Kasumi-1 (cell line): ENCODE results near the gene RREB1.

ENCODE experiments used
- DNase-seq, 2 experiments: peaks; one replicate each; lab custom pipeline; 2025; lab: John Stamatoyannopoulos, UW

Gene RREB1

DNA sequence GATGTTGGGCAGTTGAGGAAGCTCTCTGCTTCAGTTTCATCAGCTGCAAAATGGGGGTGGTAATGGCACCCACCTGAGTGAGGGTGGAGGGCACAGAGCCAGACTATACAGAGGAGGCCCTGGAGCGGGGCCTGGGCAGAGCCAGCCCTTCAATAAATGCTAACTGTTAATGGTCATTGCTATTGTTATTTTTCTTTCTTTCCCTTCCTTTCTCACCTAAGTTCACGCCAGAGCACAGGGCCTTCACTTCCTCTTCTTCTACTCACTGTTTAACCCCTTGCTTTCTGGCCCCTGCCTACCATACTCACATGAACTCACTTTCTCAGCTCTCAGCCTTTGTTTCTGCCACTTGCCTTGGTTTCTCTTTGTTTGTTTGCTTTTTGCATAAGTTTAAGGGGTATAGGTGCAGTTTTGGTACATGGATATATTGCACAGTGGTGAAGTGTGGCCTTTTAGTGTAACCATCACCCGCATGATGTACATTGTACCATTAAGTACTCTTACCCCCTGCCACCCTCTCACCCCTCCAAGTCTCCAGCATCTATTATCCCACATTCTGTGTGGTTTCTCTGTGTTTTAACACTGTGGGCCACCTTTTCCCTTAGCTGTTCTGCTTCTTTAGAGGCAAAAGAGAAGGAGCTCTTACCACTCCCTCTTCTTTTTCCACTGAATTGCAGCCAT, 7.5 kb upstream of the RREB1 start:
- DNase-seq, result peak; percentile 60 to 72

DNA sequence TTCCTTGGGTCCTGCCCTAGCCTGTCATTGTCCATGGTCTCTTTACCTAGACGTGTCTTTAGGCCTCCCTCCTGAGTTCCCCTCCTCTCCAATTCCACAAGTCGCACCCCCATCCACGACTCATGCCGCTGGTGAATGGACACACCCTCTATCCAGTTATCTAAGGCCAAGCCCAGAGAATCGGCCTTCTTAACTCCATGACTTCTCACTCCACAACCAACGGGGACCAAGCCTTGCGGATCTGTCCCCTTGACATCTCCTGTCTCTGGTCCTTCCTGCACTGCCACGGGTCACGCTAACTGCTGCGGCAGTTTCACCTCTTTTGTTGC, 7.0 kb upstream of the RREB1 start:
- no peak for DNase-seq

DNA sequence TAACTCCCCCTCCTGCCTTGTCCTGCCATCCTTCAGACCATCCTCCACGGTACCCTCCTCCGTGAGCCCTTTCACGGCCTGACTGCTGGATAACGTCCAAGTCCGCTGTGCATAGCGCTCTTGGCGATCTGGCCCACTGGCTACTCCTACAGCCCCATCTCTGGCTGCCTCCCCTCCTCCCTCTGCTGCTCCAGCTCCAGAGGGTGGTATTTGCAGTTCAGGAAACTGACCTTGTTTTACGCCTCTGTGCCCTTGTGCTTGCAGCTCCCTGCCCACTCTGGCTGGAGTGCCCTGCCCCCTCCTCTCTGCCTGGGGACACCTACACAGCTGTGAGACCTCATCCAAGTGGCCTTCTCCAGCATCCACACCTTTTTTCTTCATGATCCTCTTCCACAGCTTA, 6.5 kb upstream of the RREB1 start:
- no peak for DNase-seq

DNA sequence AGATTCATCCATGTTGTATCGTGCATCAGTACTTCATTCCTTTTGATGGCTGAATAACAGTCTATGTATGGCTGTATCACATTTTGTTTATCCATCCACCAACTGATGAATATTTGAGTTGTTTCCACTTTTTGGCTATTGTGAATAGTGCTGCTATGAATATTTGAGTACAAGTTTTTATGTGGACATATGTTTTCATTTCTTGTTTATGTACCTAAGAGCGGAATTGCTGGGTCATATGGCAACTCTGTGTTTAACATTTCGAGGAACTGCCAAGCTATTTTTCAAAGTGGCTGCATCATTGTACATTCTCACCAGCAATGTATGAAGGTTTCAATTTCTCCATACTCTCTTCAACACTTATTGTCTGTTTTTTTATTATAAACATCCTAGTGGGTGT, 3.0 kb upstream of the RREB1 start:
- no peak for DNase-seq

DNA sequence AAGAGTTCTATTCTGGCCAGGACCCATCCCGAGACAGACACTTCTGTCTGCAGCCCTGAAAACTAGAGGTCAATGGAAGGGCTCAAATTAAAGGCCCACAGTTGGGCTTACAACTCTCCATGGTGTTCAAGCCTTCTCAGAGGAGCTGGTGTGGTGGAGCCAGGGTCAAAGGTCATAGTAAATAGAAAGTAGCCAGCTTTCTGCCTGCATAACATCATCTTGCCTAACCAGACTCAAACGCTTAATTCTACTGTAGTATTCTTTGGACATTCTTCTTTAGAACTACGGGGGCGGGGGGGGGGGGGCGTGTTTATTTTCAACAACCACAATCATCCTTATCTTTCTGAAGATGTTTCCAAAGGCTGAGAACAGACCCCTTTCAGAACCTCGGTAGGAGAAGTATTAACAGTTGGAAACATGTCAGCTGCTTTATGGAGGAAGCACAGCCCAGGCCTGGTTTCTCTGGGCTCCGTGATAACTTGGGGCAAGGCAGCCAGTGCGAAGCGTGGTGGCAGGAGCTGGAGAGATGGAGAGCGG, 1.5 kb upstream of the RREB1 start:
- no peak for DNase-seq

DNA sequence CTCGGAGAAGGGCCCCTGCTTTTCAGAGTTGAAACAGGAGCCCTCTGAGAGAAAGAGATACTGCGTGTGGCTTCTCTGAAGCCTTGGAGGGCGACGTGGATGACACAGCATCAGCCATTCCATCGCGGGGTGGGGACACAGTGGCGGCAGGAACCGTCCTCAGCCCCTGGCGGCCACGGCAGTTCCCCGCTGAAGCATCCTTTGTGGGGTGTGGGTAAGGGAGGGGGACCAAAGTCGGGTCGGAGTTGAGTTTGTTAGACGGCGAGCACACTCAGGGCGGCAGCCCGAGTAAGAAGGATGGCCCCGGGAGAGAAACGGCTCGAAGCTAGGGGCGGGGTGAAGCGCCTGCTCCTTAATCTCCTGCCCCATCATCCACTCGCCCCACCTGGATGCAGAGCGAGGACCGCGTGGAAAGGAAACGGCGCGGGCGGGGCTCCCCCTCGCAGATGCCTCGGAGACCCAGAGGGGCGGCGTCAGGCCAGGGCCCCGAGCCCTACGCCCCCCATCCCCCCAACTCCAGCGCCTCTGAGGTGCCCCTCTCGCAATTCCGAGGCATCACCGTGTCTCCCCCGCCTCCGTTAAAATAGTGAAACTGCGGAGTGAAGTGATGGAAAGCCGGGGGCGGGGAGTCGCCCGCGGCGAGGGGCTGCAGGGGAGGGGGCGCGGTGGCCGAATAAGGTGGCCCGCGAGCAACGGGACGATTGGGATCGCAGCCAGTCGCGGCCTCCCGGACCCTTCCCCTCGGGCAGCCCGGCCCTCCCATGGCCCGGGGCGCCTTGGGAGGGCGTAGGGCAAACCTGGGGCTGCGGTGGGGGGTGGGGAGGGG, 796 bp upstream of the RREB1 start:
- peak; percentile 38 to 56 for DNase-seq

DNA sequence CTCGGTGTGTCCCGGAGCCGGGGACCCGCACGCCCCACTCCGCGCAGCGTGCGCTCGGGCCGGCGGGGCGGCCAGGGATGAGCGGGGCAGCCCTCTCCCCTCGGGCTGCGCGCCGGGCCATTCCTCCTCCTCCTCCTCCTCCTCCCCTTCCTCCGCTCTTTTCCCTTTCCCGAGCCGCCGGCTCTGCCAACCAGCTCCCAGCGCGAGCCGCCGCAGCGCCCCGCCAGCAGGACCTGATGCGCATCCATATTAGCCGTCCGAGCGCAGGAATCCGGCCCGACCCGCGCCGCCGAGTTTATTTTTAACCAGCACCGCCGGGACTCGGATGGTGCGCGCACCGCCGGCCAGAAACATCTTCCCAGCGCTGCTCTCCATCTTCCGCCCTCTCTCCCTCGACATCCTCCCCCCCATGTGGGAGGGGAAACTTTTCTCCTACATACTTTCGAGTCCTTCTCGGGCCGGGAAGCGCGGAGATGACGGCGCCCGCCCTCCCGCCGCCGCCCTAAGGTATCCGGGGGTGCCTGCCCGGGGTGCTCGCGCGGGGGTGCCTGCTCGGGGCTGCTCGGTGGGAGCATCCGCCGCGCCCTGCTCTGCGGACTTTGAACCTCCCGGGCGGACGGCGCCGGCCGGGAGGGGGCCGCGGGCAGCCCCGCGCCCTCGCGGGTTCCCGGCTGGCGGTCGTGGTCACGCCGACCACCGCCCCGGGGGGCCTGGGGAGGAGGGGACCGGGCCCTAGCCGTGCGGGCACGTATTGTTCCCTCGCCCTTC, 619 bp downstream of the RREB1 start:
- DNase-seq, result no peak

DNA sequence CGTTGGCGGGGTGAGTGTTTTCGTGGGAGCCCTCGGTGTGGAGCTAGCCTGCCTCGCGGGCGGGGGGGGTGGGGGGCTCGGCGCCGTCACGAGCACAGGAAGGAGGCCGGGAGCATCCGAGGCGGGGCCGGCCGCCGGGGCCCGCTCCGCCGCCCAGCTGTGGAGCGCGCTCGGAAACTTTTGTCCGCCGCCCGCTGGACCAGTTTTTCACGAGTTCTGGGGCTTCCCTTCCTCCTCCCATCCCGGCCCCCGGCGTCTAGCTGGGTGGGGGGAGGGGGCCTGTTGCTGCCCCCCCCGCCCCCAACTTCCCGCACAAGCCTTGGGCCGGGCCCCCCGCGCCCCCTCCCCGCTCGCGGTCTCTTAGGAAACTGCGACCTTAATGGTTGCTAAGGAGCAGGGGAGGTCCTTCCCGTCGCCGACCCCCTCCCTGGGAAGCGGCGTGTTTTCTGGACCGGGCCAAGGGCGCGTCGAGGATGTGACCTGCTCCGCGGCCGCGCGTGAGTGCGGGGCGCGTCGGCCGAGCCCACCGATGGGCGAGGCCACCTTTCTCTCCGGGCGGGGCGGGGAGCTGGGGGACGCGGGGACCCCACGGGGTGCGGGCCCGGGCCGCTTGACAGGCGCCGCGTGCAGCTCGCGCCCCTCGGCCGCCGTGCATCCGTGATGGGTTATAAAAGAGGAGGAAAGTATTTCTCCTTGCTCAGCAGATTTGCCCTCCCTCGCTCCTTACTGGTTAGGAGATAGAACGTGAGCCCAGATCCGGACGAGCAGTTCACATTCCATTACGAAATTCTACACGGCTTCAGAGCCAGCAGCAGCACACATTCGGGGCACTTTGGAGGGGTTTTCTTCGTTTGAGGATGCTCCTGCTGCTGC, 1.4 kb downstream of the RREB1 start:
- DNase-seq, result peak; percentile 53 to 66

DNA sequence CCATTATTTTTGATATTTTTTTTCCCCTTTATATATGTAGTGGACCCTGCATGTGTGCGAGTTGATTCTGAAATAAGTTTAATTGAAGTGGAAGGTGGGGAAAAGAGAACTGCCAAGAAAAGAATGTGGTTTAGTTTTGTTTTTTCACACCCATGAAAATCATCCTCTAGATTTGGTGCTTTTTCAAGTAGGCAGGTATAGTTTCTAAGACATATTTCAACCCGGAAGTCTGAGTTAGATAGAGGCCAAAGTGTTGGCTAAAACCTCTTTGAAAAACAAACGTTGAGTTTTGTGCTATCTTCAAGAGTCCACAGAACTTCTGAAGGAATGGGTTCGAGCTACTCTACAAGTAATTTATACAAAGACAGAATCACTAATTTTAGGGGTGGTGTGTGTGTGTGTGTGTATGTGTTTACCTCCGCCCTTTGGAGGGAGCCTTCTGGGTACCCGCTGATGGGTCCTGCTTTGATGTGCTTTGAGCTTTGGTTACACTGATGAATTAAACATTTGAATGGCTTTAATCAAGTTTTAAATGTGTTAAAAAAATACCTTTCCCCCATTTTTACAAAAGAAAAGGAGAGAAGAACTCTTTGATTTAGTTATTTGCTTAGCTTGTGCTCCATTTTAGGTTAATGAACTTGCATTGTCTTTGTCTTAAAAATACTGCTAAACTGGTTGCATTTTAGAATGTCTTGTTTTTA, 2.5 kb downstream of the RREB1 start:
- DNase-seq, result no peak

DNA sequence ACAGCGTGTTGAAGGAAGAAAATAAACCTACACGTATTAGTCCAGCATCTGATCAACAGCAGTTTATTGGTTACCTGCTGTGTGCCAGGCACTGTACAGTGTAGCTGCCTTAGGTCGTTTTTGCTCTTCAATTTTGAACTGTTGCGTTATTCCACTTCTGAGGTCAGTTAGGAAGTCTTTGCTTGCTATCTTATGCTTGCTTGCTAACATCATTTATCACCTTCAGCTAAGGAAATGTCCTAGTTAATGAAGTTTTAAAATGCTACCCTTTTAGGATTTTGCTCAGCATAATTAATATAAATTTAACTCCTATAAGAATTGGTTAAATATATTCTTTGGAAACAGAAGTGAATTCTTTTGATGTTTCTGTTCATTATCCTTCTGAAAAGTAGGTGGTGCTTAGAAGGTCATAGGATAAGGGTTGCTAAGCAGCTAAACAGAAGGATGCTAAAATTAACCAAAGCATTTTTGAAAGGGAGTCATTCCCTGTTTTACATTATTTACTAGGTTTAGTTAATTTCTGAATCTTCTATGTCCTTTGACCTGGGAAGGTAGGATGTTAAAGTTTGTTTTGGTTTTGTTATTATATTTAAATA, 3.4 kb downstream of the RREB1 start:
- DNase-seq, result no peak

DNA sequence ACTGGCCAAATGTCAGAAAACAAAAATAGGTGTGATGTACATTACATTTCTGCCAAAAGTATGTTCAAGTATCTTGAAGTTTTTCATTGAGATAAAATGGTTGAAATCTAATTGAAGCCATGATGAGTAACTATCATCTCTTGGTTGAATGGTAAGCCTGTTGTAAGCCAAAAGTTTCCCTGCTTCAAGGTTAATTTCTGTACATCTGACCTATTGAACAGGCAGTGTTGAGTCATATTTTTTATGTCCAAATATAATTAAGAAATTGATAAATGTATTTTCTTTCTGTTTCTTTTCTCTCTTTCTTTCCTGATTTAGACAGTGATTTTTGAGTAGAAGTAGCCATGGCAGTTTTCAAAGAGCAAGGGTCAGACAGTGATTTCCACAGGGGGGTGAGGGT, 4.4 kb downstream of the RREB1 start:
- no peak for DNase-seq

DNA sequence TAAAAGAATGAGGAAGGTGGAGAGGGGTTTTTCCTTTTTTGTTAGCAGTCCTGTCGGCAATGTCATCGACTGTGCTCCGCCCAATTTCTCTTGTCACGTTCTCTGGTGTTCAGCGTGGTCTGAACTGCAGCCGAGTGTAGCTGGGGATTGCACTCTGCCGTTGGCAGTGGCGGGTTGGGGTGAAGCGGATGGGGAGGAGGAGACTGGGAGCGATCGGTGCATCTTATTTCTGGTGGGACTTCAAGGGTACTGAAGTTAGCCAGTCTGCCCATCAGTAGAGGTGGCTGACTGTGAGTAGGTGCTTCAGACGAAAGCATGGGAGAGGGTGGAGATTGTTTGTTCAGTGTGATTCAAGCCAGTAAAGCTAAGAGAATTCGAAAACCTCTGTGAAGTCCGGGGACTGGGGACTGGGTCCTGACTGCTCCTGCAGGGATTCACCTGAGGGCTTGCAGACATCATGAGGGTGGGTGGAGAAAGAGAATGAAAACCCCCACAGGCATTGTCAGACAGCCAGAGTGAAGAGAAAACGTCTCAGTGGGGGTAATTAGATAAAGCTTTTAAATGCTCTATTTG, 5.1 kb downstream of the RREB1 start:
- peak; percentile 59 to 62 for DNase-seq

DNA sequence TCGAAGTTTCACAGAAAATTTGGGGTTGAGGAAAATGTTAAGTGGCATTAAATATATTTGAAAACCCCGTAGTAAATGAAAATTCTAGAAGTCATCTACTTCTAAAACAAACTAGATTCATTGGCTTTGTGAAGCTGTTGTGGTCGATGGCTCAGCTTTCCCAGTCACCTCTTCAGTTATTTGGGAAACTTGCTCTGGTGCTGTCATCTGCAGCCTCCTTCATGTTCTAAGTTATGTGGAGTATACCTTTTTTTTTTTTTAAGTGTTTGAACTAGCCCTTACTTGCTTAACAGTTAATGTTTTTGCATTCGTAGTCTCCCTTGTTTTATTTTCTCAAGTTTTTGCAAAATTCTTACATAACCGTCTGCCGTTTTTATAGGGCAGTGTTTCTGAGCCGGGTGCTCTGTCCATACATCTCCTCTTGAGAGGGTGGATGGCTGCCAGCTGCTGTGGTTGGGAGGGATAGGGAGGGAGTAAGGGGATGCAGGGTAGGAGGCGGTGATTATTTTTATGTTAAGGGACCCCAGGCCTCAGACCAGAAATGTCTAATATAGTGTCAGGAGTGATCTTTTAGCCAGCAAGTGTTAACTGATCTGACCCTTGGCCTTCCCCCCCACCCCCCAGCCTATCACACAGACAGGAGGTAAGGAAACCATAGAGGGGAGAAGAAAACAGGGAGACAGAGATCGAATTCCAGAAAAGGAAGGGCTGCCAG, 7.1 kb downstream of the RREB1 start:
- peak in 1 of 2 experiments; percentile 12 for DNase-seq

DNA sequence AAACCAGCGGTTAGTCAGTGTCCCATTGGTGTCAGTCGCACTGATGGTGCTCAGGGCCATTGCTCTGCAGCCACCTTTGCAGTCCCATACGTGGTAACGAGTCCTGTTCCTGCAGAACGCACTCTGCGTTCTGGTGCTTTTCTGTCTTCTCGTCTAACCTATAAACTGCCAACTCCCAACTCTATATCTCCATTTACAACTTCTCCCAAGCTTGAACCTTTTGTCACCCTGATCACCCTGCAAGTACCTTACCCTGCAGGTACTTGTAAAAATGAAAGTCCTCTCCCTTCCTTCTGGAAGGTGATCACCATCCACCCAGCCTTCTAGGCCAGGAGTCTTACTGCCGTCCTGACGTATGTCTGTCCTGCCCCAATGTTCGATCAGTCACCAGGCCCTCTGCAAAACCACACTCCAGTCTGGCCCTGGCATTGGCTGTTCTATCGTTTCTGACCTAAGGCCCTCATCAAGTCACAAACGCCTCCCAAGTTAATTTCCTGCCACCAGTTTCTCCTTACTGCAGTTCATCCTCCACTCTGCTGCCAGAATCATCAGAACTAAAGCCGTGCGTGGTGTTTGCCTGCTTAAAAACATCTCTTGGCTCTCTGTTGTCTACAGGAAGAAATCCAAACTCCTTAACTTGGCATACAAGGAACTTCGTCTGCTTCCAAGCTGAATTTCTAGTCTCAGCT, 7.9 kb downstream of the RREB1 start:
- no peak for DNase-seq

DNA sequence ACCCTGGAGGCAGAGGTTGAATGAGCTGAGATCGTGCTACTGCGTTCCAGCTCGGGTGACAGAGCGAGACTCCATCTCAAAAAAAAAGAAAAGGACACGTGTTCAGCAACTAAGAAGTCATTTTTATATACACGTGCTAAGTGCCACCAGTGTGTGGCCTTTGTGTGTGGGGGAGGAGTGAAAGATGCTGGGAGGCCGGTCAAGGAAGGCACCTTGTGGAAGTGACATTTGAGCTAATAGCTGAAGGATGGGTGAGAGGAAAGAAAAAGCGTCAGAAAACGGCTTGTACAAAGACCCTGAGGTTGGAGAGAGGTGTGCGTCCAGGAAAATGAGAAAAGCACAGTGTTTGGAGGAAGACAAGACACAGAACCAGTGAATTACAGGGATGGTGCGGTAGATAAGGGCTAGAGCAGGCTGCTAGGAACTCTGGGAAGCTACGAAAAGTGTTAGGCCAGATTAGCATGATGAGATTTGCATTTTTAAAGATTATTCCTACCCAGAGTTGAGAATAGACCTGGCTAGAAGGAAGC, 11.6 kb downstream of the RREB1 start:
- no peak for DNase-seq

DNA sequence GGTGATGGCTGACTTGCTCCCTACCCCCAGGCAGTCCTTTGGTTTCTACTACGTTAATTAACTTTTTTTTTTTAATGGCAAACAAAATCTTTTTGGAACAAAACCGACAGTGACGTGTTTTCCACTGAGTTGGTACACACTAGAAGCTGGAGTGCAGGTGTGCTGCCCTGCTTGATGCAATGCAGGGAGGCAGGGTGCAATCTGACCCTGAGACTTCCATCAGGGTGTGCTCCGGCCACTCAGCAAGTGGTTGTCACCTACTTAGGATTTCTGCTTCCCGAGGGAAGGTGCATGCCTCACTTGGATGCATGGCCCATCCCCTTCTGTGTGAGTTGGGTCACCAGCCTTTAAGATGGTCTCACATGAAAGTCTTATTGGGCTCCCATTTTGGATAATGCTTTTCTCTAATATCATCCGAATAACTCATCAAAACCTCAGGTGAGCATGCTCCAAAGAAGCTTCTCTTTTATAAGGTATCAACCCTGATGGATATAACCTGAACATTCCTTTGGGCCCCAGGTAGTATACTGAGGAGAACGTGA, 14.0 kb downstream of the RREB1 start:
- DNase-seq, result no peak

DNA sequence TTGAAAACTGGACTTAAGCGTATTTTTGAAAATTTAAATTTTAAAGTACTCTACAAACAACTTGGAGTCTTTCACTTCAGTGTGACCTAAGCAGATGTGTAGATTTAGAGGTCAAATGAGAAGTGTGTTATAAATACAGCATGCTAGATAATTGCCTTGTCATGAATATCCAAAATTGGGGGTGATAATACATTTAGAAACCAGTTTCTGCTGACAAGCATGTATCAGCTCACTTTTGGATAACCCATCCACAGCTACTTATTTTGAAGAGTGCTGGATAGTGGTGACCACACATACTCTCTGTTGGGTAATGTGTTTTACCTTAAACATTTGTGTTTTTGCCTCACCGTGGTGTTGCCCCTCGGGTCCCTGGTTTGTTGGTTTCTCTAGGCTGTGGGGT, 14.9 kb downstream of the RREB1 start:
- no peak for DNase-seq

DNA sequence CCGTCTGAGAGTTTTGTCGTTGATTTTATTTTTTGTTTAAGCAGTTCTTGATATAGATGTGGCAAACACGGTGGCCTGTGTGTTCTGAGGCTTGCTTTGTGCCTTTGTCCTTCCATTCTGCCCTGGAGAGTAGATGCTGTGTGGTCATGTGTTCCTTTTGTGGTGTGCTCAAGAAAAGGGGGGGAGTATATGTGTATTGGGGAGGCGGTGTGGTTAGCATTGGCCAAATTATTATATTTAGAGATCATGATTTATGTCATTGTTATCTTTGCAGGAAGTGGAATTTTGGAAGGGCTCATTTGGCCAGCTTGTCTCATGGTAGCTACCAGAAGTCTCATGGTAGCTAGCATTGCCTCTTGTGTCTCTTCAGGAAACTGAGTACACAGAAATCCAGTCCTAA, 16.4 kb downstream of the RREB1 start:
- no peak for DNase-seq

DNA sequence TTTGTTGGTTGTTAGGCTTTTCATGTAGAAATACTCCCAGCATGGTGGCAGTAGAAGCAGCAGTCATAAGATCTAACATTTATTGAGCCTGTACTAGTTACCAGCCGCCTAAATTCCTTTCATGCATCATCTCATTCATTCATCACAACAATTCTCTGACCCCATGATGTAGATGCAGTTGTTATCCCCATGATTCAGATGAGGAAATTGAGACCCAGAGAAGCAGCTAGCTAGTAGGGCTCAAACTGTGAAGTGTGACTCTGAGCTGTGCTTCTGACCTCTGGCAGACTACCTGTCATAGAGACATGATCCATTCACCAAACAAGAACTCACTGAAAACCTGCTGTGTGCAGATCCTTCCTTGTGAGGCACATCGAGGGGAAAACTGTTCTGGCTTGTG, 16.9 kb downstream of the RREB1 start:
- DNase-seq, result no peak
